HG03025 (cell line): Measurements from ENCODE around the gene DCAF7.
A peak's percentile ranks its signal among the peaks of the same experiment; 100 is the strongest.

Experiments
- ATAC-seq: cut with Tn5 transposase; IDR thresholded peaks from one replicate; pipeline ENCODE4 v1.9.1; 2021; ENCODE audit warnings: mild to moderate bottlenecking, moderate library complexity; ENCODE audit not compliant: unreplicated experiment, low FRiP score

Gene DCAF7, protein sequence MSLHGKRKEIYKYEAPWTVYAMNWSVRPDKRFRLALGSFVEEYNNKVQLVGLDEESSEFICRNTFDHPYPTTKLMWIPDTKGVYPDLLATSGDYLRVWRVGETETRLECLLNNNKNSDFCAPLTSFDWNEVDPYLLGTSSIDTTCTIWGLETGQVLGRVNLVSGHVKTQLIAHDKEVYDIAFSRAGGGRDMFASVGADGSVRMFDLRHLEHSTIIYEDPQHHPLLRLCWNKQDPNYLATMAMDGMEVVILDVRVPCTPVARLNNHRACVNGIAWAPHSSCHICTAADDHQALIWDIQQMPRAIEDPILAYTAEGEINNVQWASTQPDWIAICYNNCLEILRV

GRCh38 chr17:63549946-63550816, at the start of gene DCAF7:
TSS of gene DCAF7 (plus strand) at chr17:63550477. CDS start at chr17:63550678, 201 bp downstream.
- ATAC-seq = peak; percentile 90

- ATAC-seq = no peak
Measured at GRCh38 chr17:63500543-63501390, 49.5 kb upstream of the DCAF7 start.

GRCh38 chr17:63503341-63503705, 47.0 kb upstream of the DCAF7 start:
- no peak for ATAC-seq

GRCh38 chr17:63504261-63504660, 46.0 kb upstream of the DCAF7 start:
- ATAC-seq = no peak

DNA sequence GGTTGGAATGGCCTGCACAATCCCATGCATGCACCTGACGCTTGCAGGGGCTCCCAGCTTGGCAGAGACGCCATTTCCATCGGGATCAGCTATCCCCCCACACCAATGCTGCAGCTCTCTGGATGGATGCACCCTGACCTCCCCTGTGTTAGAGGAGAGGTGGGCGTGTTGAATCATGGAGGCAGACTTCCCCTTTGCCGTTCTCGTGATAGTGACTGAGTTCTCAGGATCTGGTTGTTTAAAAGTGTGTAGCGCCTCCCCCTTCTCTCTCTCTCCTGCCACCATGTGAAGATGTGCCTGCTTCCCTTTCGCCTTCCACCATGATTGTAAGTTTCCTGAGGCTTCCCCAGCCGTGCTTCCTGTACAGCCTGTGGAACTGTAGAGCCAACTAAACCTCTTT, 44.9 kb upstream of the DCAF7 start:
- no peak for ATAC-seq

GRCh38 chr17:63506627-63507026, 43.6 kb upstream of the DCAF7 start:
- ATAC-seq = no peak

DNA sequence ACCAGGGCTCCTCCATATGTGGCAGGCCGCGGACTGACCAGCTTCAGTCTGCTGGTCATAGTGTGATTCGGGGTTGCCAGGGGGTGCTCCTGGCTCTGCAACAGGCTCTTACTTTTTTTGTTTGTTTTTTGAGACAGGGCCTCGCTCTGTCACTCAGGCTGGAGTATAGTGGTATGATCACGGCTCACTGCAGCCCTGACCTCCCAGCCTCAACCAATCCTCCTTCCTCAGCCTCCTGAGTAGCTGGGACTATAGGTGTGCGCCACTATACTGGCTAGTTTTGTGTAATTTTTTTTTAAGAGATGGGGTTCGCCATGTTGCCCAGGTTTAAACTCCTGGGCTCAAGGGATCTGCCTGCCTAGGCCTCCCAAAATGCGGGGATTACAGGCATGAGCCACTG, 38.9 kb upstream of the DCAF7 start:
- ATAC-seq = no peak

DNA sequence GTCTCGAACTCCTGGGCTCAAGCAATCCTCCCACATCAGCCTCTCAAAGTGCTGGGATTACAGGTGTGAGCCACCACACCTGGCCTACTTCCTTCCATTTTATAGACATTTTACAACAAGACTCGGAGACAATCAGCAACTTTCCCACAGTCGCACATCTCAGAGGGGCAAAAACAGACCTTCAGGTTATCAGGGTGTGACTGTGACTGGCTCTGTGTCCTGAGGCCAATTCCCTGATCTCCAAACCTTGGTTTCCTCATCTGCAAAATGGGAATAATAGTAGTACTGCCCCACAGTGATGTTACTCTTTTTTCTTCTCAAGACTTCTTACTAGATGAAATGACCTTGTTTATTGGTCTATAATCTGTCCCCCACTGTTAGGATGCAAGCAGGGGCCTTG, 37.9 kb upstream of the DCAF7 start:
- no peak for ATAC-seq

- ATAC-seq = no peak
Measured at GRCh38 chr17:63512896-63513644, 37.2 kb upstream of the DCAF7 start.

DNA sequence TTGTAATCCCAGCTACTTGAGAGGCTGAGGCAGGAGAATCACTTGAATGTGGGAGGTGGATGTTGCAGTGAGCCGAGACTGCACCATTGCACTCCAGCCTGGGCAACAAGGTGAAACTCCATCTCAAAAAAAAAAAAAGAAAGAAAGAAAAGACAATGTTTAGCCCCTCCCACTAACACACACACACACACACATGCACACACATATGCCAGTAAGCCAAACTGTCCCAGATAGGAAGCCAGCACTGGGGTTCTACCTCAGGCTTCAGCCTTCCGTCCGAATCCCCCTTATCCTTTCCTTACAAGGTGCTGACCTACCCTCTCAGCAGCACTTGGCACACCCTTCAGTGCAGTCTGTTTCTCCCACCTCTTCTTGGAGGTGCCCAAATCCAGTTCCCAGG, 35.8 kb upstream of the DCAF7 start:
- ATAC-seq = no peak

- peak; percentile 41 for ATAC-seq
Measured at GRCh38 chr17:63514974-63515373, 35.3 kb upstream of the DCAF7 start.

GRCh38 chr17:63515426-63515825, 34.9 kb upstream of the DCAF7 start:
- no peak for ATAC-seq

GRCh38 chr17:63516910-63517824, 33.1 kb upstream of the DCAF7 start:
- ATAC-seq = no peak

GRCh38 chr17:63517825-63518534, 32.3 kb upstream of the DCAF7 start:
- ATAC-seq = no peak

DNA sequence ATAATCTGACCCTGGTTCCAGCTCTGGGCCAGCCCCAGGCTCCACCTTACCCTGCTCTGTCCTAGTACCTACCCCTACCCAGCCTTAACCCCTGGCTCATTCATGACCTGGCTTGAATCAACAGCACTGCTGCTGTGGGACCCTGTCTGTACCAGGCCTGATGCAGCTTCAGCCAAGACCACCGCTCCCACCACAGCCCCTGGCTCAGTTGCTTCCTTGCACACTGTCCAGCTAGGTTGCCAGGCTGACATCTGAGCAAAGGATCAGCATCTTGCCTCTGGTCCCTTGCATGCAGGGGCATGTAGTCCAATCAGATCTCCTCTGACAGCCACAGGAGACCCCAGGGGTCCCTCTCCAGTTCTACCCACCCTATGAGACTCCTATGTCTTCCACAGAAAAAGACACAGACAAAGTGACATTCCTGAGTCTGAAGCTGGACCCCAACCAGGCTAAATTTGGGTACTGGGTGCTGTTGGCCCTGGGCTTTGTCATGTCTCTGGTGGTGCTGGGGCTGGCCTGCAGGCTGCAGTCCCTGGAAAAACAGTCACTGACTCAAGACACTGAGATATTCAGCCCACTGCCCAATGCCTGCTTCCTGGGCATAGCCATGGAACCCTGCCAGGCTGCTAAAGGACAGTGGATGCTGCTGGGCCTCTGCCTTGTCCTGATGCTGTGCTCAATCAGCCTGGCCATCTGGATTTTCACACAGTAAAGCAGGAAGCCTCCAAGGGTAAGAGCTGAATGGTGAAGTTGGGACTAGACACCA, 31.0 kb upstream of the DCAF7 start:
- ATAC-seq = no peak

GRCh38 chr17:63519972-63520882, 30.1 kb upstream of the DCAF7 start:
- no peak for ATAC-seq
